Osteoblast (primary cell): ENCODE data around the gene PNLIPRP2. TPM values are rescaled to one million over a fixed set of nuclear protein-coding genes. Genes with fewer than 3 reads are reported as not detected.

Experiments used
- DNase-seq: peaks from one replicate; pipeline ENCODE4 v3.0.0; 2011; ENCODE audit warnings: low spot score, mixed read lengths; ENCODE audit not compliant: insufficient read length; ENCODE audit errors: missing footprints
- H2AFZ ChIP-seq: 2 replicates; pipeline ENCODE4 v1.6.0; 2011; ENCODE audit warnings: mild to moderate bottlenecking, low read length
- H3K27ac ChIP-seq: 2 replicates; pipeline ENCODE4 v1.5.1; 2011; ENCODE audit warnings: mild to moderate bottlenecking, low read depth, low read length, moderate library complexity
- H3K27me3 ChIP-seq: 2 replicates; pipeline ENCODE4 v1.6.0; 2012; ENCODE audit warnings: mild to moderate bottlenecking, control low read depth, inconsistent platforms, low read length, moderate library complexity; ENCODE audit not compliant: insufficient read depth
- H3K36me3 ChIP-seq: 2 replicates; pipeline ENCODE4 v1.5.1; 2011; ENCODE audit warnings: mild to moderate bottlenecking, low read length, control low read depth, moderate library complexity; ENCODE audit not compliant: insufficient read depth
- H3K4me1 ChIP-seq: 2 replicates; pipeline ENCODE4 v1.5.1; 2011; ENCODE audit warnings: mild to moderate bottlenecking, low read length, control low read depth, moderate library complexity; ENCODE audit not compliant: insufficient read depth
- H3K4me2 ChIP-seq: 2 replicates; pipeline ENCODE4 v1.6.0; 2011; ENCODE audit warnings: mild to moderate bottlenecking, low read length; ENCODE audit not compliant: insufficient read depth
- H3K4me3 ChIP-seq: fragments of 200-600 bp; sonication (generic); 3 replicates; pipeline ENCODE4 v1.5.1; 2012; ENCODE audit warnings: mild to moderate bottlenecking, low read length, inconsistent platforms; ENCODE audit not compliant: insufficient read depth
- H3K79me2 ChIP-seq: 2 replicates; pipeline ENCODE4 v1.6.0; 2012; ENCODE audit warnings: mild to moderate bottlenecking, low read length, control low read depth, inconsistent platforms; ENCODE audit not compliant: insufficient read depth
- H3K9me3 ChIP-seq: 2 replicates; pipeline ENCODE4 v1.5.1; 2011; ENCODE audit warnings: low read depth, low read length, control low read depth
- H4K20me1 ChIP-seq: 2 replicates; pipeline ENCODE4 v1.6.0; 2012; ENCODE audit warnings: mild to moderate bottlenecking, low read length, control low read depth; ENCODE audit not compliant: insufficient read depth
- CTCF ChIP-seq: IDR thresholded peaks from 2 replicates; pipeline ENCODE4 v1.5.1; 2011; ENCODE audit warnings: mild to moderate bottlenecking, low read depth, low read length, moderate library complexity; ENCODE audit errors: extremely low read depth
- total RNA-seq: library from RNA; depleted of rRNA; stranded (reverse); fragments of >200 nt; gene quantifications from 2 replicates; pipeline ENCODE4 v1.2.3, GENCODE V29; 2012

The PNLIPRP2 gene
- total RNA-seq, 1 donor, result not detected

GRCh38 chr10:116596062-116596461, 24.7 kb upstream of the PNLIPRP2 start:
- H3K27me3 ChIP-seq, result no peaks in the 10 kb centered on the region

GRCh38 chr10:116597543-116597942, 23.2 kb upstream of the PNLIPRP2 start:
- Histone ChIP-seq H3K27me3 (no peaks in the 10 kb centered on the region), H3K4me3 (no peak overlapping the region), H3K4me2 (no peak overlapping the region), H3K4me1 (no peaks in the 10 kb centered on the region), H3K9me3 (no peaks in the 10 kb centered on the region), H4K20me1 (no peaks in the 10 kb centered on the region), H3K79me2 (no peaks in the 10 kb centered on the region), H2AFZ (no peak overlapping the region), H3K27ac (no peak overlapping the region), H3K36me3 (no peaks in the 10 kb centered on the region)
- no peak for DNase-seq
- no peak for TF ChIP-seq CTCF

More at GRCh38 chr10:116596062-116596461, 24.7 kb upstream of the PNLIPRP2 start:
- Histone ChIP-seq H4K20me1 (no peaks in the 10 kb centered on the region), H3K36me3 (no peaks in the 10 kb centered on the region), H2AFZ (no peak overlapping the region), H3K4me3 (no peak overlapping the region), H3K4me1 (no peaks in the 10 kb centered on the region), H3K4me2 (no peak overlapping the region), H3K79me2 (no peaks in the 10 kb centered on the region), H3K27ac (no peak overlapping the region), H3K9me3 (no peaks in the 10 kb centered on the region)
- DNase-seq, result no peak
- no peak for TF ChIP-seq CTCF

GRCh38 chr10:116598329-116598728, 22.4 kb upstream of the PNLIPRP2 start:
- no peak for TF ChIP-seq CTCF
- H3K4me1 ChIP-seq, result no peaks in the 10 kb centered on the region
- H3K4me3 ChIP-seq, result no peak overlapping the region
- DNase-seq, result no peak
- no peaks in the 10 kb centered on the region for H3K27me3 ChIP-seq
- H3K79me2 ChIP-seq, result no peaks in the 10 kb centered on the region
- no peaks in the 10 kb centered on the region for H3K36me3 ChIP-seq
- H3K27ac ChIP-seq, result no peak overlapping the region
- H3K9me3 ChIP-seq, result no peaks in the 10 kb centered on the region
- H3K4me2 ChIP-seq, result no peak overlapping the region
- no peaks in the 10 kb centered on the region for H4K20me1 ChIP-seq
- no peak overlapping the region for H2AFZ ChIP-seq

GRCh38 chr10:116599991-116600390, 20.8 kb upstream of the PNLIPRP2 start:
- H3K27me3 ChIP-seq, result no peaks in the 10 kb centered on the region
- DNase-seq, result no peak

More at GRCh38 chr10:116599991-116600390, 20.8 kb upstream of the PNLIPRP2 start:
- no peaks in the 10 kb centered on the region for H3K4me1 ChIP-seq
- H2AFZ ChIP-seq, result no peak overlapping the region
- H3K4me2 ChIP-seq, result no peak overlapping the region
- H3K9me3 ChIP-seq, result no peaks in the 10 kb centered on the region
- H3K27ac ChIP-seq, result no peak overlapping the region
- no peaks in the 10 kb centered on the region for H4K20me1 ChIP-seq
- TF ChIP-seq CTCF, result no peak
- no peak overlapping the region for H3K4me3 ChIP-seq
- H3K79me2 ChIP-seq, result no peaks in the 10 kb centered on the region
- no peaks in the 10 kb centered on the region for H3K36me3 ChIP-seq
